A673 (cell line): Measurements from ENCODE around the gene RAB21.

ENCODE experiments used
- CTCF ChIP-seq: fragments of 300-800, 200-600 bp; sonication (generic); conservative IDR thresholded peaks from 2 replicates; pipeline ENCODE4 v1.5.1; 2017; ENCODE audit warnings: low read depth, mild to moderate bottlenecking, antibody characterized with exemption, low read length, moderate library complexity, mixed read lengths
- EZH2 ChIP-seq: fragments of 200-600 bp; sonication (generic); IDR thresholded peaks from 2 replicates; pipeline ENCODE4 v1.6.1; 2017; ENCODE audit warnings: borderline replicate concordance, low read depth, mild to moderate bottlenecking, mixed read lengths, antibody characterized with exemption, low read length; ENCODE audit not compliant: poor library complexity, severe bottlenecking

DNA sequence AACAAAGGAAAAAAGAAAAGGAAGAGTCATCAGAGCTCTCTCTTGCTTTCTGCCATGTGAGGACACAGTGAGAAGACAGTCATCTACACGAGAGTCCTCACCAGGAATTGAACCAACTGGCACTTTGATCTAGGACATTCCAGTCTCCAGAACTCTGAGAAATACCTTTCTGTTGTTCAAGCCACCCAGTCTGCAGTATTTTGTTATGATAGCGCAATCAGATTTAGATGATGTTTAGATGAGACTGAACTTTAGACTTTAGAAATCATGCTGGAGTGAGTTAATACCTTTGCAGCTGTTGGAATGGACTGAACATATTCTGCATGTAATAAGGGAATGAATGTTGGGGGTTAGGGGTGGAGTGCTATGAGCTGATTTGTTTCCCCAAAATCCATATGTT is 28.1 kb upstream of the RAB21 start:
- TF ChIP-seq CTCF (no peak), EZH2 (no peak)
